Aorta (tissue), 5 donors: ENCODE data around the gene DPF3. TPM values are rescaled to one million over a fixed set of nuclear protein-coding genes. Genes with fewer than 3 reads are reported as not detected.

ENCODE experiments used
- ATAC-seq: fragments of 200-7000 bp; cut with Tn5 transposase; one replicate; pipeline ENCODE4 v1.9.1; 2022; ENCODE audit warnings: moderate library complexity; ENCODE audit not compliant: low FRiP score
- DNase-seq, 2 donors: peaks; one replicate each; pipeline ENCODE4 v3.0.0-alpha.2; 2020
- H3K27ac ChIP-seq, 2 donors: one replicate each; pipeline ENCODE4 v1.5.1; 2013; ENCODE audit warnings: low read length in 2 of 2, mild to moderate bottlenecking in 2 of 2, moderate library complexity in 2 of 2, control low read depth in 1 of 2, inconsistent platforms in 1 of 2, low read depth in 1 of 2
- H3K27me3 ChIP-seq, 2 donors: one replicate each; pipeline ENCODE4 v1.6.1; 2013; ENCODE audit warnings: control low read depth in 1 of 2, low read length in 1 of 2, mild to moderate bottlenecking in 1 of 2, moderate library complexity in 1 of 2; ENCODE audit not compliant: insufficient read depth in 2 of 2, control insufficient read depth in 1 of 2
- H3K36me3 ChIP-seq, 2 donors: one replicate each; pipeline ENCODE4 v1.6.1; 2013; ENCODE audit warnings: control low read depth in 1 of 2, low read length in 1 of 2, mild to moderate bottlenecking in 1 of 2; ENCODE audit not compliant: insufficient read depth in 2 of 2, control insufficient read depth in 1 of 2
- H3K4me1 ChIP-seq, 2 donors: one replicate each; pipeline ENCODE4 v1.6.1; 2013; ENCODE audit warnings: low read length in 2 of 2, control low read depth in 1 of 2, mild to moderate bottlenecking in 1 of 2, moderate library complexity in 1 of 2; ENCODE audit not compliant: insufficient read depth in 2 of 2, control insufficient read depth in 1 of 2
- H3K4me3 ChIP-seq, 2 donors: one replicate each; pipeline ENCODE4 v1.5.1; 2013; ENCODE audit warnings: low read length in 2 of 2, control low read depth in 1 of 2, mild to moderate bottlenecking in 1 of 2
- H3K9me3 ChIP-seq: one replicate; pipeline ENCODE4 v1.6.1; 2013; ENCODE audit warnings: mild to moderate bottlenecking, low read length; ENCODE audit not compliant: control insufficient read depth
- WGBS, 2 donors: extraction: QIAGEN DNeasy Blood & Tissue Kit; methylation state at CpG; one replicate each; pipeline ENCODE4 v1.1.7; 2013; 5-methylcytosine and 5-hydroxymethylcytosine counted together
- intact Hi-C, 2 donors: fragments of 100-400 bp; cut with DNase I; formaldehyde crosslinking; loops; one replicate each; pipeline versions ENCODE4 v1.14.2 to v1.15.0; 2022
- polyA plus RNA-seq, 2 donors: library from polyadenylated mRNA; stranded (reverse); fragments of 200-250 nt; gene quantifications; one replicate each; pipeline ENCODE4 v1.2.3, GENCODE V29; 2013
- total RNA-seq, 2 donors: library from RNA; stranded (reverse); fragmentation: NEBNext Ultra II Directional; extraction: Animal tissue kit (Norgen Biotek cat#: 25700); gene quantifications; one replicate each; pipeline ENCODE4 v1.2.1, GENCODE V29; 2021
- donor health status: healthy with polysubstance abuse.
- donor health status: Bipolar disorder and iron deficiency.
- donor health status: DM: no; HTN: no; CAD: no.
- donor health status: DM: no; HTN: no; CAD: no.
- donor health status: DM: yes; HTN: yes; CAD: no.

Gene DPF3
- total and polyA plus RNA-seq, 4 donors, result 0.15 to 2.2 (median 0.70) TPM

- ATAC-seq, result no peak
- H3K4me1 ChIP-seq, result peaks cover 0 to 6% of the 10 kb centered on the region in 2 donors
- WGBS, 2 donors, result 92 to 95% methylated on average over 5 of the region's 5 CpGs
- intact Hi-C loops, result no loop called here
- no peaks in the 10 kb centered on the region for H3K27me3 ChIP-seq
- no peak for DNase-seq
- H3K4me3 ChIP-seq, result no peak overlapping the region
- no peaks in the 10 kb centered on the region for H3K9me3 ChIP-seq
- no peaks in the 10 kb centered on the region for H3K36me3 ChIP-seq
- no peak overlapping the region for H3K27ac ChIP-seq
Measured at GRCh38 chr14:72902801-72903530, 9.1 kb upstream of the DPF3 start.

- intact Hi-C loops, result no loop called here
- Histone ChIP-seq H3K9me3 (no peaks in the 10 kb centered on the region), H3K4me3 (no peak overlapping the region), H3K27me3 (no peaks in the 10 kb centered on the region), H3K36me3 (no peaks in the 10 kb centered on the region), H3K27ac (no peak overlapping the region), H3K4me1 (no peaks in the 10 kb centered on the region)
- 91 to 98% methylated on average over 3 of the region's 3 CpGs for WGBS, 2 donors
- DNase-seq (no peak), ATAC-seq (no peak)
Measured at GRCh38 chr14:72901361-72901760, 7.5 kb upstream of the DPF3 start.

DNA sequence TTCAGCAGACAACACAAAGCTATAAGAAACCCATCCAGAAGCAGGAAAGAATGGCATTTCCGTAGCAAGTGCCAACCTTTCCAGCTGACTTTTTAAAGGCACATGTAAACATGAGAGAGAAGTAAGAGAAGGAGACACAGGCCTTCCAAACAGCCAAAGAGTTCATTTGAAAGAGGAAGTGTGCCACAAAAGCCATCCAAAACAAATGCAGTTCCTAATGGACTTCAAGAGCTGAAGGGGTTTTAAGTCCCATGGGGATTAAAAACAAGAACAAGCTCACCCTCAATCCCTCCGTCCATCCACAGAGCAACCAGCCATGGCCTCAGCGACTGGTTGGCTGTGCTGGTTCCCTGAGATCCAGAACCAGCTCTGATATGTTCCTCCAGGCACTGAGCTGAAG, 4.5 kb upstream of the DPF3 start:
- no peak for ATAC-seq
- 20 to 48% methylated on average over 3 of the region's 3 CpGs for WGBS, 2 donors
- Histone ChIP-seq H3K4me1 (no peaks in the 10 kb centered on the region), H3K27me3 (no peaks in the 10 kb centered on the region), H3K9me3 (no peaks in the 10 kb centered on the region), H3K4me3 (no peak overlapping the region), H3K27ac (peak overlapping the region in 1 of 2 donors; percentile 6), H3K36me3 (no peaks in the 10 kb centered on the region)
- intact Hi-C loops, result loop anchor here (5.0 to 10.0 kb wide), 2 partner anchors 44 to 154 kb away; no protein-coding TSS in a partner anchor
- DNase-seq, result no peak

DNA sequence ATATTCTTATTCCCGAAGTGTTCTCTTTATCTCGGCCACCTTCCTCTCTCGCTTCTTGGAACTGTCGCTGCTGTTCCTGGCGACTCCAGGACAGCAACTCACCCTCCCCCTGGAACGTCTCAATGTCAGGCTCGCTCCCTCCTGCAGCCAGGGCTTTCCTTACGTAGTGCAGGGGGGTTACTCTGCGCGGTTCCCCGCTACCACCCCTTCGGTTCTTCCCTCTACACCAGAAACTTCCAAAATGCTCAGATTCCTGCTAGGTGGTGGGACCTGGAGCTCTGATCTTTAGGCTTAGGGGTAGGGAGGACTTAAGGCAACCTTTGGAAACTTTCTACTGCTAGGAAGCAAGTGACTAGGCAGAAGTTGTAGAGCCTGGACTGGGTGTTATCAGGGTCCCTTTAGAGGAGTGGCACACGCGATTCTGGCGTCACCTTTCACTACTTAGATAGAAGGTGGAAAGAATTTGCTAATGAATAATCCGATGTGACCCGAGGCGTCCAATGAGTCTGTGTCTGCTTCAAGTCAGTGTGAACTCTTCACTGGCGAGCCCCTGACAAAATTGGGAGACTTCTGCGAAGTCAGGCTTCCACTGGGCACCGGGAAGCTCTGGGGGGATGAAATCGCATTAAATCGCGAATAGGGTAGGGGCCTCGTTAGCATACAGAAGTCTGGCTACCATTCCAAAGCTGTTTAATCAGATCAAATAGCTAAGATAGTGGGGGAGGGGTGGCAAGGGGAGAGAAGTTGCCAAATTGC, 900 bp upstream of the DPF3 start:
- intact Hi-C loops, result loop anchor here (5.0 to 10.0 kb wide), 4 partner anchors 48 to 150 kb away; no protein-coding TSS in a partner anchor
- H3K27ac ChIP-seq, result no peak overlapping the region
- no peak for ATAC-seq

DNA sequence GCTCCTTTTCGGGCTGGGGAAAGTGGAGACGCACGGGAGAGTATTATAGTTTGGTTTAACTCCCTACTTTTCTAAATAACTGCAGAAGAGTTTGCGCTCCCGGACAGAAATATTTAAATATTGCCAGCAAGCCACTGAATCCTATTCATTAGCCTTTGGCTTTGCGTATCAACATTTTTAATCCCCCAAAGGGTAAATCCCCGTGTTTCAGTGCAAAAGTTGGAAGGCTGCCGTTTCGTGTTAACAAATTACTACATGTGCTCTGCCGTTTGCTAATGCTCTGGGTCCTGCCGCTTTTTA, 372 bp upstream of the DPF3 start:
- DNase-seq (no peak), ATAC-seq (no peak)
- Histone ChIP-seq H3K9me3 (no peaks in the 10 kb centered on the region), H3K4me3 (peak overlapping the region; percentile 30 to 33), H3K36me3 (no peaks in the 10 kb centered on the region), H3K4me1 (no peaks in the 10 kb centered on the region), H3K27ac (no peak overlapping the region), H3K27me3 (no peaks in the 10 kb centered on the region)
- WGBS, 2 donors, result 0% methylated on average over 11 of the region's 11 CpGs
- intact Hi-C loops, result loop anchor here (5.0 to 10.0 kb wide), 3 partner anchors 82 to 149 kb away; no protein-coding TSS in a partner anchor

More for the DNA sequence above, 900 bp upstream of the DPF3 start:
- Histone ChIP-seq H3K27me3 (no peaks in the 10 kb centered on the region), H3K36me3 (no peaks in the 10 kb centered on the region), H3K4me1 (no peaks in the 10 kb centered on the region), H3K4me3 (peak overlapping the region; percentile 30 to 33), H3K9me3 (no peaks in the 10 kb centered on the region)
- 7 to 13% methylated on average over 25 of the region's 25 CpGs for WGBS, 2 donors
- no peak for DNase-seq

- no peaks in the 10 kb centered on the region for H3K9me3 ChIP-seq
- no peaks in the 10 kb centered on the region for H3K36me3 ChIP-seq
- intact Hi-C loops, result loop anchor here (5.0 to 10.0 kb wide), 3 partner anchors 81 to 148 kb away; no protein-coding TSS in a partner anchor
- DNase-seq, result peak; percentile 49 to 77
- no peak overlapping the region for H3K27ac ChIP-seq
- H3K27me3 ChIP-seq, result no peaks in the 10 kb centered on the region
- H3K4me3 ChIP-seq, result peak overlapping the region; percentile 15 to 92
- peak; percentile 47 for ATAC-seq
- no peaks in the 10 kb centered on the region for H3K4me1 ChIP-seq
- 1% methylated on average over 57 to 68 of the region's 68 CpGs for WGBS, 2 donors
Measured at GRCh38 chr14:72892879-72893635, 844 bp downstream of the DPF3 start.

GRCh38 chr14:72892103-72892878, 1.6 kb downstream of the DPF3 start:
- H3K36me3 ChIP-seq, result no peaks in the 10 kb centered on the region
- H3K4me3 ChIP-seq, result peak overlapping the region; percentile 15 to 92
- no peak overlapping the region for H3K27ac ChIP-seq
- WGBS, 2 donors, result 0% methylated on average over 47 of the region's 47 CpGs
- H3K4me1 ChIP-seq, result no peaks in the 10 kb centered on the region
- intact Hi-C loops, result loop anchor here (5.0 to 10.0 kb wide), 3 partner anchors 80 to 147 kb away; no protein-coding TSS in a partner anchor
- no peaks in the 10 kb centered on the region for H3K27me3 ChIP-seq
- DNase-seq, result no peak
- H3K9me3 ChIP-seq, result no peaks in the 10 kb centered on the region
- no peak for ATAC-seq

DNA sequence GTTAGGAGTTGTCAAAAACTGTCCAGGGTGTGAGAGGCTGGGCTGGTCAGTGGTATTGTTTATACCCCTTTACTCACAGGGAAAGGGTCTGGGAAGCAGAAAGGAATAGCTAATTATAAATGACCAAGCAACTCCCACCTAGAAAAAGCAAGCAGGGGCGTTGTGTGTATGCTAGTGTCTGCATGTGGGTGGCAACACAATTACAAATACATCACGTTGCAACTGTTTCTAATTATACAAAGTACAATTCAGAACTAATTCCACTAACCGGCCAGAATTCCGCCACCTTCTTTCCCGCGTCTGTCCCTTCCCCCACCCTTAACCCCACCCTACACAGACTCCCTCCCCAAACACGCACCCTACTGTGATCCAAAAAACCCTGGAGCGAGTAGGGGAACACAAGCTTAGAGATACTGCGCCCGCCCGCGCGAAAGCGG, 2.2 kb downstream of the DPF3 start:
- H3K36me3 ChIP-seq, result no peaks in the 10 kb centered on the region
- WGBS, 2 donors, result 2 to 3% methylated on average over 14 of the region's 14 CpGs
- ATAC-seq (no peak), DNase-seq (no peak)
- intact Hi-C loops, result loop anchor here (5.0 to 10.0 kb wide), 3 partner anchors 79 to 147 kb away; no protein-coding TSS in a partner anchor
- no peak overlapping the region for H3K27ac ChIP-seq
- H3K27me3 ChIP-seq, result no peaks in the 10 kb centered on the region
- H3K4me3 ChIP-seq, result peak overlapping the region; percentile 15 to 92
- H3K4me1 ChIP-seq, result no peaks in the 10 kb centered on the region
- no peaks in the 10 kb centered on the region for H3K9me3 ChIP-seq
